HG03342 (cell line): ENCODE results near the gene ERG28.
"Not testable (repeated sequence)": the region's sequence is repeated elsewhere in the genome, so short reads cannot be mapped to it uniquely, and the experiment has no call there.

Experiments
- ATAC-seq: cut with Tn5 transposase; IDR thresholded peaks from one replicate; pipeline ENCODE4 v1.9.1; 2021; ENCODE audit warnings: mild to moderate bottlenecking, moderate library complexity; ENCODE audit not compliant: unreplicated experiment

Gene ERG28

GRCh38 chr14:75660630-75661498, at the start of gene ERG28, which contains the start of gene TTLL5:
Gene ERG28 (minus strand): TSS chr14:75660876. CDS start chr14:75657502, 3,374 bp downstream.
Gene TTLL5 (plus strand): TSS chr14:75661246. CDS start chr14:75663150, 1,904 bp downstream.
- peak; percentile 96 for ATAC-seq

GRCh38 chr14:75709207-75709812, 48.6 kb upstream of the ERG28 start:
- ATAC-seq, result peak; percentile 63

- ATAC-seq, result no peak
Measured at GRCh38 chr14:75705014-75705413, 44.3 kb upstream of the ERG28 start.

GRCh38 chr14:75703467-75703866, 42.8 kb upstream of the ERG28 start:
- no peak for ATAC-seq

- no peak for ATAC-seq
Measured at GRCh38 chr14:75702616-75703261, 42.1 kb upstream of the ERG28 start.

GRCh38 chr14:75702122-75702521, 41.4 kb upstream of the ERG28 start:
- ATAC-seq, result no peak

- no peak for ATAC-seq
Measured at GRCh38 chr14:75700295-75700694, 39.6 kb upstream of the ERG28 start.

- ATAC-seq, result no peak
Measured at GRCh38 chr14:75699331-75699730, 38.7 kb upstream of the ERG28 start.

GRCh38 chr14:75697918-75698317, 37.2 kb upstream of the ERG28 start:
- no peak for ATAC-seq

- ATAC-seq, result no peak
Measured at GRCh38 chr14:75697386-75697785, 36.7 kb upstream of the ERG28 start.

GRCh38 chr14:75695025-75695424, 34.3 kb upstream of the ERG28 start:
- not testable (repeated sequence) for ATAC-seq

- ATAC-seq, result no peak
Measured at GRCh38 chr14:75690010-75690409, 29.3 kb upstream of the ERG28 start.

GRCh38 chr14:75689012-75689411, 28.3 kb upstream of the ERG28 start:
- ATAC-seq, result no peak

- no peak for ATAC-seq
Measured at GRCh38 chr14:75685910-75686309, 25.2 kb upstream of the ERG28 start.

- no peak for ATAC-seq
Measured at GRCh38 chr14:75675265-75675960, 14.7 kb upstream of the ERG28 start.

GRCh38 chr14:75673345-75674035, 12.8 kb upstream of the ERG28 start:
- ATAC-seq, result no peak

GRCh38 chr14:75672605-75673192, 12.0 kb upstream of the ERG28 start:
- ATAC-seq, result no peak

GRCh38 chr14:75667099-75667765, 6.6 kb upstream of the ERG28 start:
- no peak for ATAC-seq

- ATAC-seq, result no peak
Measured at GRCh38 chr14:75662966-75663365, 2.3 kb upstream of the ERG28 start.

- ATAC-seq, result no peak
Measured at GRCh38 chr14:75661499-75661814, 781 bp upstream of the ERG28 start.
